Sigmoid colon (tissue), 4 donors: Measurements from ENCODE around the gene BBS12.

ENCODE experiments used
- POLR2A ChIP-seq, 2 donors: fragments of 450-650 bp; IDR thresholded peaks; one replicate each; pipeline ENCODE4 v1.6.1; 2016; ENCODE audit warnings: antibody characterized with exemption in 2 of 2, mild to moderate bottlenecking in 2 of 2, moderate library complexity in 2 of 2
- POLR2AphosphoS5 ChIP-seq, 4 donors: sonication (generic); formaldehyde crosslinking; IDR thresholded peaks; one replicate each; pipeline ENCODE4 v1.6.1; 2017; ENCODE audit warnings: antibody characterized with exemption in 4 of 4
- TF ChIP-seq, protein P1 (sequence below), 4 experiments: fragments of 450-650 bp in 3 of 4; fragments of 200-600 bp in 1 of 4; IDR thresholded peaks; one replicate each; pipeline ENCODE4 v1.5.1; 2016 to 2019; ENCODE audit warnings: antibody characterized with exemption in 4 of 4, mild to moderate bottlenecking in 3 of 4, moderate library complexity in 2 of 4

DNA sequence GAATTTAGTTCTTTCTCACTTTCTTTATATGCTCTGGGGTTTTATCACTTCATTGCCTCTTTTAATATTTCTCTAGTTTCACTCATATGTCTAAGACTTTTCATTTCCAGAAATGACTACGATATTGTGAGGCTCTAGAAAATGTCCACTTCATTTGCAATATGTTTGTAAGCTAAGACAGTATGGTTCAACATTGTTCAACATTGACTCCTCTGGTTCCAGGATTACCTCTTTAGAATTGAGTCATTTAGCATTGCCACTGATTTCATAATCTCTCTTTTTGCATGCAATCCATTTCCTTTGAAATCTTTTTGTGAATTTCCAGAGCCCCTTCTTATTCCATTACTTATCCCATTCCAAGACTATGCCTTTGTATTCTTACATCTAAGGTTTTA lies 32.3 kb downstream of the BBS12 start:
- TF ChIP-seq, protein P1, sequence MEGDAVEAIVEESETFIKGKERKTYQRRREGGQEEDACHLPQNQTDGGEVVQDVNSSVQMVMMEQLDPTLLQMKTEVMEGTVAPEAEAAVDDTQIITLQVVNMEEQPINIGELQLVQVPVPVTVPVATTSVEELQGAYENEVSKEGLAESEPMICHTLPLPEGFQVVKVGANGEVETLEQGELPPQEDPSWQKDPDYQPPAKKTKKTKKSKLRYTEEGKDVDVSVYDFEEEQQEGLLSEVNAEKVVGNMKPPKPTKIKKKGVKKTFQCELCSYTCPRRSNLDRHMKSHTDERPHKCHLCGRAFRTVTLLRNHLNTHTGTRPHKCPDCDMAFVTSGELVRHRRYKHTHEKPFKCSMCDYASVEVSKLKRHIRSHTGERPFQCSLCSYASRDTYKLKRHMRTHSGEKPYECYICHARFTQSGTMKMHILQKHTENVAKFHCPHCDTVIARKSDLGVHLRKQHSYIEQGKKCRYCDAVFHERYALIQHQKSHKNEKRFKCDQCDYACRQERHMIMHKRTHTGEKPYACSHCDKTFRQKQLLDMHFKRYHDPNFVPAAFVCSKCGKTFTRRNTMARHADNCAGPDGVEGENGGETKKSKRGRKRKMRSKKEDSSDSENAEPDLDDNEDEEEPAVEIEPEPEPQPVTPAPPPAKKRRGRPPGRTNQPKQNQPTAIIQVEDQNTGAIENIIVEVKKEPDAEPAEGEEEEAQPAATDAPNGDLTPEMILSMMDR (IDR thresholded peaks at IDR 0.05) = no peak
- TF ChIP-seq POLR2A (IDR thresholded peaks at IDR 0.05) = no peak
- no peak for TF ChIP-seq POLR2AphosphoS5 (IDR thresholded peaks at IDR 0.05)
